LNCAP (cell line): Measurements from ENCODE around the gene SLC16A8.

Experiments used
- CTCF ChIP-seq: fragments of 450-650 bp; IDR thresholded peaks from 2 replicates; pipeline ENCODE4 v1.5.1; 2017; ENCODE audit warnings: mild to moderate bottlenecking

SLC16A8 gene

GRCh38 chr22:38098410-38099249 lies 14.6 kb upstream of the SLC16A8 start:
- no peak for TF ChIP-seq CTCF

- TF ChIP-seq CTCF: no peak
Measured at GRCh38 chr22:38097557-38098409, 13.8 kb upstream of the SLC16A8 start.

- TF ChIP-seq CTCF: no peak
Measured at GRCh38 chr22:38097058-38097457, 13.1 kb upstream of the SLC16A8 start.

- TF ChIP-seq CTCF: no peak
Measured at GRCh38 chr22:38089474-38089851, 5.5 kb upstream of the SLC16A8 start.

GRCh38 chr22:38088629-38089473 lies 4.9 kb upstream of the SLC16A8 start:
- TF ChIP-seq CTCF: no peak

- TF ChIP-seq CTCF: no peak
Measured at GRCh38 chr22:38087855-38088254, 3.9 kb upstream of the SLC16A8 start.

- TF ChIP-seq CTCF: no peak
Measured at GRCh38 chr22:38086942-38087341, 3.0 kb upstream of the SLC16A8 start.
